Measurements from ENCODE around the gene PCSK7.

The PCSK7 gene

DNA sequence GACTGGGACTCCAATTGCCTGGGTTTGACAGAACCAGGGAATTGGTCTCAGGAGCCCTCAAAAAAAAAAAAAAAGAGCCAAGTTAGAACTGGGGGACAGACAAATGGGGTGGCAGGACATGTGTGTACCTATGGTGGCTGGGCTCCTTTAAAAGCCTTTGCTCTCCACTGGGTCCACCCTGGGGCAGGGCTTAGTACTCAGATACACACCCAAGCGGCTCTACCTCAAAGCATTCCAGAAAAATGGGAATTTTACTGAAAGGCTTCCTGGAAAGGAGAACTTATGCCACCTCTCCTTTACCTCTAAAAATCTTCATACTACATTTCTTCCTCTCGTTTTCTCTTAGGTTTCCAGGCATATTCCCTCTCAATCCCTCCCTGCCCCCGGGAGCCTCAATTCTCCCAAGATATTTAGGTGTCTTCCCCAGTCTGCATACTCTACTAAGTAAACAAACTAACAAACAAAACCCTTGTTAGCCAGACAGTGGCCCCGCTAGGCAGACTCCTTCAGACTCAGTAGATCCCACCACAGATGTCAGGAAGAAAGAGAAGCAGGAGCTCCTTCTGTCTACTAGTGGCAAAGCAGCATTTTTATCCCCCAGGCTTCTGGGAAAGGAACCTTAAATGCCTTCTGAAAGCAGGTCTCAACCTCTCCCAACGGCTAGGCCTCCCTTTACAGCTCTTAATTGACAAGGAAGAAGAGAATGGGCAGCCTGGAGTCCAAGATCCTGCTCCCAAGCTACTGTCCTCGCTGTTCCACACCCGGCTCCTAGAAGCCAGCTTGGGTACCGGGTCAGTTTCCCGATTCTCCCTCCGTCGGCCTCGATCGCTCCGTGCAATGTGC, 653 bp downstream of the PCSK7 start:
- peak overlapping the region; percentile 74; the same call in 1 of the 2 replicates for H3K27ac ChIP-seq (ENCODE audit: extremely low read depth, low read depth, low read length)
- peak overlapping the region; percentile 88 for H3K4me3 ChIP-seq (ENCODE audit: low read depth, low read length)
- H3K9me3 ChIP-seq (ENCODE audit: control insufficient read depth, insufficient read depth, low read depth, low read length), result no peaks in the 10 kb centered on the region
- ChIA-PET POLR2A (interaction anchor here (0.5 to 2.6 kb wide), 8 partner anchors 9 to 534 kb away, joined by 3 to 11 read pairs (median 4); partner anchors contain the start of genes BACE1, CEP164 and PAFAH1B2), CTCF (interaction anchor here (0.5 to 8.1 kb wide), 11 partner anchors 9 to 709 kb away, joined by 3 to 71 read pairs (median 3); partner anchors contain the start of gene SIDT2)
- peaks cover 0 to 45% of the 10 kb centered on the region in 2 experiments; a peak in 2 of 3 replicates for H3K36me3 ChIP-seq (ENCODE audit: control insufficient read depth in 2 of 2, insufficient read depth in 1 of 2, low read length in 2 of 2)
- H3K4me1 ChIP-seq (ENCODE audit: control insufficient read depth, insufficient read depth, low read length), result no peaks in the 10 kb centered on the region
- no peak for TF ChIP-seq ZNF843 (tag by site-specific recombination; IDR thresholded peaks at IDR 0.05)
- no peak for TF ChIP-seq SCRT1 (tag by site-specific recombination; IDR thresholded peaks at IDR 0.05; ENCODE audit: borderline replicate concordance)
- peak; percentile 41; the same call in 1 of the 2 replicates for TF ChIP-seq ZNF335 (tag by site-specific recombination; conservative IDR thresholded peaks at IDR 0.05)
- TF ChIP-seq HOXD13 (CRISPR knock-in tag; IDR thresholded peaks at IDR 0.05; ENCODE audit: borderline replicate concordance), result no peak

DNA sequence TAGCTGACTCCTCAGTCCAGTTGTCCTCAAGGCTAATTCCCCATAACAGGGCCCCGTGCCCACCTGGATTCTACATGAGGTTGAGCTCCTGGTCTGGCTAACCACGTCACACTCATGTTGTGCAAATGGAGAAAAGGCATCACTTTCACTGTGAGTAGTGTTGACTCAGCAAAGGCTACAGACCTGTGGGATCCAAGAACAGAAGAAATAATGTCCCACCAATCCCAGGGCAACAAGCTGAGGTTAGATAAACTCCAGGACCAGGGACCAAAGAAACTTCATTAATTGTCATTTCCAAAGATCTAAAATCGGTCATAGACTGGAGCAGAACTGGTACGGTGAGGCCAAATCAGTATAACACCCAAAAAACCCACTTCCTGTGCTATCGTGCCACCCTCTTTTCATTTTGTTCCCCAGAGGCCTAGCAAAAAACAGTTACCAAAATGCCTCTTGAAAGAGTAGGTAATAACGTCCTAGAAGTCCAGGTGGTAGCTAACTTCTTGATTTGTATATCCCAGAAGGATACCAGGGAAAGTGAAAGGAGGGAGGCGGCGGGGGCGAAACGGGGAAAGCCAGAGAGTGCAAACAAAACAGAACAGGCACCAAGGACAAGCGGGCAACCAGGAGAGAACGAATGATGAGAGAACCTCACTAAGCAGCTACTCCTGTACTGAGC, 1.4 kb downstream of the PCSK7 start:
- ChIA-PET CTCF (interaction anchor here (0.6 to 8.1 kb wide), 6 partner anchors 8 to 498 kb away, joined by 3 to 71 read pairs (median 5); partner anchors contain the start of gene SIDT2), POLR2A (interaction anchor here (0.7 to 1.3 kb wide), 2 partner anchors 97 to 533 kb away, joined by 3 to 5 read pairs; partner anchors contain the start of gene CEP164)
- Histone ChIP-seq H3K9me3 (ENCODE audit: control insufficient read depth, insufficient read depth, low read depth, low read length) (no peaks in the 10 kb centered on the region), H3K4me1 (ENCODE audit: control insufficient read depth, insufficient read depth, low read length) (no peaks in the 10 kb centered on the region), H3K4me3 (ENCODE audit: low read depth, low read length) (no peak overlapping the region), H3K36me3 (ENCODE audit: control insufficient read depth in 2 of 2, insufficient read depth in 1 of 2, low read length in 2 of 2) (peaks cover 0 to 52% of the 10 kb centered on the region in 2 experiments; a peak in 1 of 3 replicates), H3K27ac (ENCODE audit: extremely low read depth, low read depth, low read length) (no peak overlapping the region)
- TF ChIP-seq, protein P1, sequence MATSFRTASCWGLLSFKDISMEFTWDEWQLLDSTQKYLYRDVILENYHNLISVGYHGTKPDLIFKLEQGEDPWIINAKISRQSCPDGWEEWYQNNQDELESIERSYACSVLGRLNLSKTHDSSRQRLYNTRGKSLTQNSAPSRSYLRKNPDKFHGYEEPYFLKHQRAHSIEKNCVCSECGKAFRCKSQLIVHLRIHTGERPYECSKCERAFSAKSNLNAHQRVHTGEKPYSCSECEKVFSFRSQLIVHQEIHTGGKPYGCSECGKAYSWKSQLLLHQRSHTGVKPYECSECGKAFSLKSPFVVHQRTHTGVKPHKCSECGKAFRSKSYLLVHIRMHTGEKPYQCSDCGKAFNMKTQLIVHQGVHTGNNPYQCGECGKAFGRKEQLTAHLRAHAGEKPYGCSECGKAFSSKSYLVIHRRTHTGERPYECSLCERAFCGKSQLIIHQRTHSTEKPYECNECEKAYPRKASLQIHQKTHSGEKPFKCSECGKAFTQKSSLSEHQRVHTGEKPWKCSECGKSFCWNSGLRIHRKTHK (tag by site-specific recombination; IDR thresholded peaks at IDR 0.05), result no peak
- TF ChIP-seq ZNF362 (tag by site-specific recombination; IDR thresholded peaks at IDR 0.05) (no peak), ZNF211 (tag by site-specific recombination; IDR thresholded peaks at IDR 0.05; ENCODE audit: low read depth) (no peak), ZNF548 (tag by site-specific recombination; IDR thresholded peaks at IDR 0.05) (no peak), SALL2 (tag by site-specific recombination; IDR thresholded peaks at IDR 0.05; ENCODE audit: borderline replicate concordance) (no peak), ZNF398 (tag by site-specific recombination; IDR thresholded peaks at IDR 0.05) (no peak), ZNF677 (tag by site-specific recombination; IDR thresholded peaks at IDR 0.05) (no peak), ZNF112 (tag by site-specific recombination; IDR thresholded peaks at IDR 0.05) (no peak), SP3 (tag by site-specific recombination; IDR thresholded peaks at IDR 0.05) (no peak), ZNF501 (tag by site-specific recombination; IDR thresholded peaks at IDR 0.05) (no peak), EGR2 (tag by site-specific recombination; IDR thresholded peaks at IDR 0.05; ENCODE audit: low read depth) (no peak), ZNF354C (tag by site-specific recombination; IDR thresholded peaks at IDR 0.05; ENCODE audit: borderline replicate concordance, low read depth) (no peak)
- TF ChIP-seq, protein P2, sequence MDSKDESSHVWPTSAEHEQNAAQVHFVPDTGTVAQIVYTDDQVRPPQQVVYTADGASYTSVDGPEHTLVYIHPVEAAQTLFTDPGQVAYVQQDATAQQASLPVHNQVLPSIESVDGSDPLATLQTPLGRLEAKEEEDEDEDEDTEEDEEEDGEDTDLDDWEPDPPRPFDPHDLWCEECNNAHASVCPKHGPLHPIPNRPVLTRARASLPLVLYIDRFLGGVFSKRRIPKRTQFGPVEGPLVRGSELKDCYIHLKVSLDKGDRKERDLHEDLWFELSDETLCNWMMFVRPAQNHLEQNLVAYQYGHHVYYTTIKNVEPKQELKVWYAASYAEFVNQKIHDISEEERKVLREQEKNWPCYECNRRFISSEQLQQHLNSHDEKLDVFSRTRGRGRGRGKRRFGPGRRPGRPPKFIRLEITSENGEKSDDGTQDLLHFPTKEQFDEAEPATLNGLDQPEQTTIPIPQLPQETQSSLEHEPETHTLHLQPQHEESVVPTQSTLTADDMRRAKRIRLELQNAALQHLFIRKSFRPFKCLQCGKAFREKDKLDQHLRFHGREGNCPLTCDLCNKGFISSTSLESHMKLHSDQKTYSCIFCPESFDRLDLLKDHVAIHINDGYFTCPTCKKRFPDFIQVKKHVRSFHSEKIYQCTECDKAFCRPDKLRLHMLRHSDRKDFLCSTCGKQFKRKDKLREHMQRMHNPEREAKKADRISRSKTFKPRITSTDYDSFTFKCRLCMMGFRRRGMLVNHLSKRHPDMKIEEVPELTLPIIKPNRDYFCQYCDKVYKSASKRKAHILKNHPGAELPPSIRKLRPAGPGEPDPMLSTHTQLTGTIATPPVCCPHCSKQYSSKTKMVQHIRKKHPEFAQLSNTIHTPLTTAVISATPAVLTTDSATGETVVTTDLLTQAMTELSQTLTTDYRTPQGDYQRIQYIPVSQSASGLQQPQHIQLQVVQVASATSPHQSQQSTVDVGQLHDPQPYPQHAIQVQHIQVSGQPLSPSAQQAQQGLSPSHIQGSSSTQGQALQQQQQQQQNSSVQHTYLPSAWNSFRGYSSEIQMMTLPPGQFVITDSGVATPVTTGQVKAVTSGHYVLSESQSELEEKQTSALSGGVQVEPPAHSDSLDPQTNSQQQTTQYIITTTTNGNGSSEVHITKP (tag by site-specific recombination; IDR thresholded peaks at IDR 0.05), result no peak
- TF ChIP-seq, protein P3, sequence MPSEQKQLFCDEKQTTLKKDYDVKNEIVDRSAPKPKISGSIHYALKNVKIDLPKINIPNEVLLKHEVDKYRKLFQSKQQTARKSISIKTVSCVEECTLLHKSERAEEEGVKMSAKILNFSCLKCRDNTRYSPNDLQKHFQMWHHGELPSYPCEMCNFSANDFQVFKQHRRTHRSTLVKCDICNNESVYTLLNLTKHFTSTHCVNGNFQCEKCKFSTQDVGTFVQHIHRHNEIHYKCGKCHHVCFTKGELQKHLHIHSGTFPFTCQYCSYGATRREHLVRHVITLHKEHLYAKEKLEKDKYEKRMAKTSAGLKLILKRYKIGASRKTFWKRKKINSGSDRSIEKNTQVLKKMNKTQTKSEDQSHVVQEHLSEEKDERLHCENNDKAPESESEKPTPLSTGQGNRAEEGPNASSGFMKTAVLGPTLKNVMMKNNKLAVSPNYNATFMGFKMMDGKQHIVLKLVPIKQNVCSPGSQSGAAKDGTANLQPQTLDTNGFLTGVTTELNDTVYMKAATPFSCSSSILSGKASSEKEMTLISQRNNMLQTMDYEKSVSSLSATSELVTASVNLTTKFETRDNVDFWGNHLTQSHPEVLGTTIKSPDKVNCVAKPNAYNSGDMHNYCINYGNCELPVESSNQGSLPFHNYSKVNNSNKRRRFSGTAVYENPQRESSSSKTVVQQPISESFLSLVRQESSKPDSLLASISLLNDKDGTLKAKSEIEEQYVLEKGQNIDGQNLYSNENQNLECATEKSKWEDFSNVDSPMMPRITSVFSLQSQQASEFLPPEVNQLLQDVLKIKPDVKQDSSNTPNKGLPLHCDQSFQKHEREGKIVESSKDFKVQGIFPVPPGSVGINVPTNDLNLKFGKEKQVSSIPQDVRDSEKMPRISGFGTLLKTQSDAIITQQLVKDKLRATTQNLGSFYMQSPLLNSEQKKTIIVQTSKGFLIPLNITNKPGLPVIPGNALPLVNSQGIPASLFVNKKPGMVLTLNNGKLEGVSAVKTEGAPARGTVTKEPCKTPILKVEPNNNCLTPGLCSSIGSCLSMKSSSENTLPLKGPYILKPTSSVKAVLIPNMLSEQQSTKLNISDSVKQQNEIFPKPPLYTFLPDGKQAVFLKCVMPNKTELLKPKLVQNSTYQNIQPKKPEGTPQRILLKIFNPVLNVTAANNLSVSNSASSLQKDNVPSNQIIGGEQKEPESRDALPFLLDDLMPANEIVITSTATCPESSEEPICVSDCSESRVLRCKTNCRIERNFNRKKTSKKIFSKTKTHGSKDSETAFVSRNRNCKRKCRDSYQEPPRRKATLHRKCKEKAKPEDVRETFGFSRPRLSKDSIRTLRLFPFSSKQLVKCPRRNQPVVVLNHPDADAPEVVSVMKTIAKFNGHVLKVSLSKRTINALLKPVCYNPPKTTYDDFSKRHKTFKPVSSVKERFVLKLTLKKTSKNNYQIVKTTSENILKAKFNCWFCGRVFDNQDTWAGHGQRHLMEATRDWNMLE (tag by site-specific recombination; conservative IDR thresholded peaks at IDR 0.05; ENCODE audit: low read depth), result no peak

Data from HEK293 (cell line).